K562 (cell line): Measurements from ENCODE around the gene AGPAT3. TPM values are rescaled to one million over a fixed set of nuclear protein-coding genes. Genes with fewer than 3 reads are reported as not detected.

Experiments
- CHD4 ChIP-seq: fragments of 200-600 bp; sonication (generic); IDR thresholded peaks from 3 replicates; pipeline ENCODE4 v1.6.1; 2012; ENCODE audit warnings: low read depth, mild to moderate bottlenecking, mixed read lengths, low read length, inconsistent platforms; ENCODE audit not compliant: insufficient read depth, insufficient replicate concordance, poor library complexity, severe bottlenecking
- ETV6 ChIP-seq, 3 experiments: fragments of 150-350 bp in 1 of 3; sonication (generic) in 1 of 3; formaldehyde crosslinking in 1 of 3; IDR thresholded peaks; 2 replicates each; pipeline versions ENCODE4 v1.6.1 to v1.8.0; 2014 to 2022; ENCODE audit warnings: borderline replicate concordance in 2 of 3, low read depth in 2 of 3, antibody characterized with exemption in 1 of 3, low read length in 1 of 3, mild to moderate bottlenecking in 1 of 3, missing genetic modification reagents in 1 of 3
- FOXK1 ChIP-seq: sonication (generic); formaldehyde crosslinking; IDR thresholded peaks from 2 replicates; pipeline ENCODE4 v1.8.0; 2022; ENCODE audit warnings: missing genetic modification reagents, mild to moderate bottlenecking, borderline replicate concordance
- HDAC8 ChIP-seq: fragments of 450-650 bp; IDR thresholded peaks from 2 replicates; pipeline ENCODE4 v1.6.1; 2016; ENCODE audit warnings: mild to moderate bottlenecking, missing genetic modification characterization, moderate library complexity, missing compliant biosample characterization
- ILF3 ChIP-seq: fragments of 450-650 bp; IDR thresholded peaks from 2 replicates; pipeline ENCODE4 v1.6.1; 2018; ENCODE audit warnings: antibody characterized with exemption, mild to moderate bottlenecking, moderate library complexity, borderline replicate concordance
- MAFK ChIP-seq: IDR thresholded peaks from 2 replicates; pipeline ENCODE4 v1.6.1; 2011; ENCODE audit warnings: low read length, improper control_type of control experiment
- NCOA2 ChIP-seq, 2 experiments: fragments of 450-650 bp; IDR thresholded peaks; 2 replicates each; pipeline ENCODE4 v1.6.1; 2018; ENCODE audit warnings: mild to moderate bottlenecking in 2 of 2, moderate library complexity in 1 of 2; ENCODE audit not compliant: partially characterized antibody in 2 of 2
- NCOR1 ChIP-seq: fragments of 450-650 bp; IDR thresholded peaks from 2 replicates; pipeline ENCODE4 v1.6.1; 2016; ENCODE audit warnings: mild to moderate bottlenecking, moderate library complexity
- NRF1 ChIP-seq, 2 experiments: fragments of 450-650 bp; IDR thresholded peaks in 1 of 2; conservative IDR thresholded peaks in 1 of 2; 2 replicates each; pipeline ENCODE4 v1.6.1; 2014; ENCODE audit warnings: mild to moderate bottlenecking in 2 of 2
- PYGO2 ChIP-seq: fragments of 450-650 bp; IDR thresholded peaks from 2 replicates; pipeline ENCODE4 v1.6.1; 2016; ENCODE audit warnings: mild to moderate bottlenecking, missing genetic modification characterization, moderate library complexity, missing compliant biosample characterization
- RAD51 ChIP-seq: fragments of 450-650 bp; IDR thresholded peaks from 2 replicates; pipeline ENCODE4 v1.7.1; 2016; ENCODE audit warnings: low read depth, mild to moderate bottlenecking, borderline replicate concordance
- RBM39 ChIP-seq: fragments of 200-400 bp; formaldehyde crosslinking; optimal IDR thresholded peaks from 2 replicates; pipeline ENCODE3; 2018; ENCODE audit warnings: low read depth, low read length
- SP2 ChIP-seq: IDR thresholded peaks from 2 replicates; pipeline ENCODE4 v1.6.1; 2011; ENCODE audit warnings: mild to moderate bottlenecking, low read depth, low read length, moderate library complexity; ENCODE audit not compliant: poor library complexity, severe bottlenecking; ENCODE audit errors: extremely low read depth
- STAT5A ChIP-seq: IDR thresholded peaks from 2 replicates; pipeline ENCODE4 v1.6.1; 2012; ENCODE audit warnings: low read length, inconsistent platforms, borderline replicate concordance
- STAT5B ChIP-seq: fragments of 250-450 bp; sonication (Bioruptor Pico); IDR thresholded peaks from 2 replicates; pipeline ENCODE4 v1.8.0; 2021; ENCODE audit warnings: mild to moderate bottlenecking, inconsistent platforms
- XRCC3 ChIP-seq: fragments of 450-650 bp; IDR thresholded peaks from 2 replicates; pipeline ENCODE4 v1.6.1; 2017; ENCODE audit warnings: mild to moderate bottlenecking, moderate library complexity
- ZFP36 ChIP-seq: fragments of 150-350 bp; IDR thresholded peaks from 2 replicates; pipeline ENCODE4 v1.6.1; 2018; ENCODE audit warnings: low read length, low read depth; ENCODE audit not compliant: partially characterized antibody
- ZNF174 ChIP-seq: fragments of 250-450 bp; sonication (Bioruptor Pico); IDR thresholded peaks from 2 replicates; pipeline ENCODE4 v1.4.0; 2020; ENCODE audit warnings: mild to moderate bottlenecking
- ZNF175 ChIP-seq: fragments of 200-800 bp; sonication (Bioruptor generic); IDR thresholded peaks from 2 replicates; pipeline ENCODE4 v1.6.1; 2016; ENCODE audit warnings: low read depth, mild to moderate bottlenecking, missing genetic modification characterization, missing compliant biosample characterization
- ZNF212 ChIP-seq: fragments of 450-650 bp; formaldehyde crosslinking; IDR thresholded peaks from 2 replicates; pipeline ENCODE4 v1.4.0; 2020; ENCODE audit warnings: mild to moderate bottlenecking
- ZNF347 ChIP-seq: fragments of 450-650 bp; formaldehyde crosslinking; IDR thresholded peaks from 2 replicates; pipeline ENCODE4 v1.4.0; 2020; ENCODE audit warnings: low read depth, mild to moderate bottlenecking, moderate library complexity
- ZNF583 ChIP-seq: fragments of 250-450 bp; sonication (Bioruptor Pico); IDR thresholded peaks from 2 replicates; pipeline ENCODE4 v1.4.0; 2020
- ZNF76 ChIP-seq: fragments of 250-450 bp; sonication (Bioruptor Pico); IDR thresholded peaks from 2 replicates; pipeline ENCODE4 v1.4.0; 2020; ENCODE audit warnings: mild to moderate bottlenecking, moderate library complexity, borderline replicate concordance
- polyA plus RNA-seq, 8 experiments: library from polyadenylated mRNA; depleted of rRNA in 4 of 8; stranded (reverse) in 5 of 8; unstranded in 3 of 8; fragments of >200 nt; fragmentation: Nextera tagmentation in 2 of 8; fragmentation: Illumina TruSeq in 1 of 8; extraction: Ambion mirVana in 2 of 8; extraction: Trizol in 1 of 8; gene quantifications; 2 replicates each; pipeline versions ENCODE4 v1.2.1 to v1.2.3, GENCODE V29; 2011 to 2014; ENCODE audit warnings: inconsistent platforms in 1 of 8, missing spikeins in 1 of 8
- total RNA-seq, 7 experiments: library from RNA; depleted of rRNA in 6 of 7; stranded (reverse); fragments of >200 nt in 6 of 7; fragmentation: Illumina TruSeq in 2 of 7; extraction: Trizol in 2 of 7; gene quantifications; 2 replicates each; pipeline versions ENCODE4 v1.2.1 to v1.2.3, GENCODE V29; 2011 to 2021; ENCODE audit warnings: low replicate concordance in 1 of 7
- TF ChIP-seq, protein P1 (sequence below): fragments of 250-450 bp; sonication (Bioruptor Pico); IDR thresholded peaks from 2 replicates; pipeline ENCODE4 v1.9.0; 2021; ENCODE audit warnings: mild to moderate bottlenecking, inconsistent platforms
- TF ChIP-seq, protein P2 (sequence below): fragments of 250-450 bp; sonication (Bioruptor Pico); IDR thresholded peaks from 2 replicates; pipeline ENCODE4 v1.5.0; 2021

The AGPAT3 gene
- total and polyA plus RNA-seq, 9 of the 15 experiments (the other 6 are each of a cell fraction or from before 2014, with no cell fraction given): 1.5 to 88.4 (median 35.7) TPM

DNA sequence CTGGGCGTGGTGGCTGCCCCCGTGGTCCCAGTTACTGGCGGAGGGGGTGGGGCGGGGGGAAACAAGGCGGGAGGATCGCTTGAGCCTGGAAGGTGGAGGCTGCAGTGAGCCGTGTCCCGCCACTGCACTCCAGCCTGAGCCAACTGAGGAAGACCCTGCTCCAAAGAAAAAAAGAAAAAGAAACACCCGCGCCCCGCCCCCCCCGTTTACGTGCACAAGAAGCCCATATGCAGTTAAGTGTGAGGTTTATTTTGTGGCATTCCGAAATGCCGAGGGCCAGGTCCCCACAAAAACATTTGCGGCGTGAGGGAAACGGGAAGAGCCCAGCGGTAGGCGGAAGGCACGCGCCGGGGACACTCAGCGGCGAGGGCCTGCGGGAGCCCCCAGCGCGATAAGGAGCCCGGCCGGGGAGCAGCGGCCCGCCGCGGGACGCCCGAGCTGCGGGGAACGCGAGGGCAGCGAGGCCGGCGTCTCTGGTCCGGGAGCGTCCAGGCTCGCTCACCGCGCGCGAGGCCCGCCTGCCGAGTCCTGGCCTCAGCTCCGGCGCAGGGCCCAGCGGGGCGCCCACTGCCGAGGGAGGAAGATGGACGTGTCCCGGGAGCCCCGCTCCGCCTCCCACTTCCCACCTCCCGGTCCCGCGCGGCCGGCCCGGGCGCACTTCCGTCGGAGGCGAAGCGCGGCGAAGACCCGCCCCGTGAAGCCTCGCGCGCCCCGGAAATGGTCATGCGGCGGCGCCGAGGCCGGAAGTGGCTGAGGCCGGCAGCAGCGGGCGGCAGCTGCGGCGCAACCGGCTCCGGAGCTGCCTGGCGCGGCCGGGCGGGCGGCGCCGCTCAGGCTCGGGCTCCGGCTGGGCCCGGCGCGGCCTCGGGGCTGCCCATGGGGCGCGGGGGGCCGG lies 146.8 kb downstream of the AGPAT3 start, which contains the start of gene TRAPPC10 (continued):
- TF ChIP-seq ZFP36 (no peak), ZNF212 (CRISPR knock-in tag) (no peak), XRCC3 (no peak), ZNF347 (CRISPR knock-in tag) (no peak), NRF1 (conservative IDR thresholded peaks at IDR 0.05 in 1 of 2, IDR thresholded peaks at IDR 0.05 in 1 of 2) (peak in 1 of 2 experiments; percentile 67; a peak in 2 of 4 replicates), MAFK (no peak), ILF3 (peak; percentile 90; the same call in 1 of the 2 replicates), CHD4 (no peak), STAT5A (no peak), ZNF76 (CRISPR knock-in tag) (peak; percentile 60; the same call in 1 of the 2 replicates), ETV6 (IDR thresholded peaks at IDR 0.05; ENCODE audit: borderline replicate concordance in 1 of 2, low read depth in 2 of 2, low read length in 1 of 2) (no peak; a peak in 1 of 4 replicates), ETV6 (CRISPR knock-in tag; IDR thresholded peaks at IDR 0.05; ENCODE audit: borderline replicate concordance) (no peak), PYGO2 (tag) (no peak), ZNF175 (CRISPR knock-in tag) (no peak), NCOA2 (IDR thresholded peaks at IDR 0.05; ENCODE audit: partially characterized antibody in 2 of 2) (no peak), NCOR1 (no peak), SP2 (peak; percentile 18), STAT5B (CRISPR knock-in tag) (no peak), ZNF174 (CRISPR knock-in tag) (no peak), RAD51 (no peak), FOXK1 (CRISPR knock-in tag) (no peak), RBM39 (no peak), ZNF583 (CRISPR knock-in tag) (0 out of 2 replicates have a peak, but pooled peaks have one; percentile 67), HDAC8 (tag) (peak; percentile 82; the same call in 1 of the 2 replicates)
- TF ChIP-seq, protein P1, sequence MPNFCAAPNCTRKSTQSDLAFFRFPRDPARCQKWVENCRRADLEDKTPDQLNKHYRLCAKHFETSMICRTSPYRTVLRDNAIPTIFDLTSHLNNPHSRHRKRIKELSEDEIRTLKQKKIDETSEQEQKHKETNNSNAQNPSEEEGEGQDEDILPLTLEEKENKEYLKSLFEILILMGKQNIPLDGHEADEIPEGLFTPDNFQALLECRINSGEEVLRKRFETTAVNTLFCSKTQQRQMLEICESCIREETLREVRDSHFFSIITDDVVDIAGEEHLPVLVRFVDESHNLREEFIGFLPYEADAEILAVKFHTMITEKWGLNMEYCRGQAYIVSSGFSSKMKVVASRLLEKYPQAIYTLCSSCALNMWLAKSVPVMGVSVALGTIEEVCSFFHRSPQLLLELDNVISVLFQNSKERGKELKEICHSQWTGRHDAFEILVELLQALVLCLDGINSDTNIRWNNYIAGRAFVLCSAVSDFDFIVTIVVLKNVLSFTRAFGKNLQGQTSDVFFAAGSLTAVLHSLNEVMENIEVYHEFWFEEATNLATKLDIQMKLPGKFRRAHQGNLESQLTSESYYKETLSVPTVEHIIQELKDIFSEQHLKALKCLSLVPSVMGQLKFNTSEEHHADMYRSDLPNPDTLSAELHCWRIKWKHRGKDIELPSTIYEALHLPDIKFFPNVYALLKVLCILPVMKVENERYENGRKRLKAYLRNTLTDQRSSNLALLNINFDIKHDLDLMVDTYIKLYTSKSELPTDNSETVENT (CRISPR knock-in tag): peak; percentile 97
- TF ChIP-seq, protein P2, sequence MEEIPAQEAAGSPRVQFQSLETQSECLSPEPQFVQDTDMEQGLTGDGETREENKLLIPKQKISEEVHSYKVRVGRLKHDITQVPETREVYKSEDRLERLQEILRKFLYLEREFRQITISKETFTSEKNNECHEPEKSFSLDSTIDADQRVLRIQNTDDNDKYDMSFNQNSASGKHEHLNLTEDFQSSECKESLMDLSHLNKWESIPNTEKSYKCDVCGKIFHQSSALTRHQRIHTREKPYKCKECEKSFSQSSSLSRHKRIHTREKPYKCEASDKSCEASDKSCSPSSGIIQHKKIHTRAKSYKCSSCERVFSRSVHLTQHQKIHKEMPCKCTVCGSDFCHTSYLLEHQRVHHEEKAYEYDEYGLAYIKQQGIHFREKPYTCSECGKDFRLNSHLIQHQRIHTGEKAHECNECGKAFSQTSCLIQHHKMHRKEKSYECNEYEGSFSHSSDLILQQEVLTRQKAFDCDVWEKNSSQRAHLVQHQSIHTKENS (CRISPR knock-in tag): no peak
